T follicular helper cell (primary cell): Measurements from ENCODE around the gene TBKBP1.
"Not testable (repeated sequence)": the region's sequence is repeated elsewhere in the genome, so short reads cannot be mapped to it uniquely, and the experiment has no call there.

Source experiments
- DNase-seq: peaks from one replicate; pipeline ENCODE4 v3.0.0-alpha.2; 2020; ENCODE audit warnings: low read depth

TBKBP1 gene

GRCh38 chr17:47732399-47733046 lies 38.6 kb downstream of the TBKBP1 start:
- no peak for DNase-seq

GRCh38 chr17:47733047-47733673 lies 39.2 kb downstream of the TBKBP1 start, which contains the start of gene TBX21:
Gene TBX21, plus strand, starts transcription at chr17:47733236. Its CDS starts 219 bp downstream, at chr17:47733455.
- DNase-seq, result peak; percentile 82

GRCh38 chr17:47733674-47734410 lies 39.9 kb downstream of the TBKBP1 start:
- no peak for DNase-seq

- DNase-seq, result no peak
Measured at GRCh38 chr17:47735139-47735464, 41.1 kb downstream of the TBKBP1 start.

- no peak for DNase-seq
Measured at GRCh38 chr17:47735536-47736011, 41.6 kb downstream of the TBKBP1 start.

GRCh38 chr17:47736501-47737495 lies 42.8 kb downstream of the TBKBP1 start:
- no peak for DNase-seq

GRCh38 chr17:47738178-47738577 lies 44.2 kb downstream of the TBKBP1 start:
- no peak for DNase-seq

GRCh38 chr17:47739150-47739549 lies 45.2 kb downstream of the TBKBP1 start:
- DNase-seq, result no peak

GRCh38 chr17:47739945-47740344 lies 46.0 kb downstream of the TBKBP1 start:
- not testable (repeated sequence) for DNase-seq

- DNase-seq, result no peak
Measured at GRCh38 chr17:47741109-47741792, 47.3 kb downstream of the TBKBP1 start.

GRCh38 chr17:47741793-47742145 lies 47.8 kb downstream of the TBKBP1 start:
- no peak for DNase-seq

GRCh38 chr17:47742319-47743181 lies 48.6 kb downstream of the TBKBP1 start:
- peak; percentile 28 for DNase-seq

GRCh38 chr17:47744168-47745036 lies 50.4 kb downstream of the TBKBP1 start:
- no peak for DNase-seq

GRCh38 chr17:47745037-47745380 lies 51.0 kb downstream of the TBKBP1 start:
- no peak for DNase-seq

- no peak for DNase-seq
Measured at GRCh38 chr17:47751471-47751870, 57.5 kb downstream of the TBKBP1 start.

GRCh38 chr17:47757386-47757785 lies 63.4 kb downstream of the TBKBP1 start:
- DNase-seq, result no peak

- no peak for DNase-seq
Measured at GRCh38 chr17:47760409-47761140, 66.6 kb downstream of the TBKBP1 start.
